GM23338 (cell line): Measurements from ENCODE around the gene CXCR5. TPM values are rescaled to one million over a fixed set of nuclear protein-coding genes. Genes with fewer than 3 reads are reported as not detected.

ENCODE experiments used
- ATAC-seq: fragments of 200-7000 bp; cut with Tn5 transposase; 3 replicates; pipeline ENCODE4 v1.9.1; 2020
- DNase-seq: peaks from one replicate; pipeline ENCODE4 v3.0.0-alpha.2; 2015; ENCODE audit warnings: low spot score
- H2AFZ ChIP-seq: fragments of 200-600 bp; sonication (generic); 2 replicates; pipeline ENCODE4 v1.8.0; 2016; ENCODE audit warnings: antibody characterized with exemption, mild to moderate bottlenecking, moderate library complexity
- H3F3A ChIP-seq: fragments of 200-600 bp; sonication (generic); replicated peaks from 2 replicates; pipeline ENCODE4 v1.8.0; 2017; ENCODE audit warnings: antibody characterized with exemption, mixed run types, low read depth
- H3K27ac ChIP-seq: fragments of 200-600 bp; sonication (generic); 2 replicates; pipeline ENCODE4 v1.6.1; 2016; ENCODE audit warnings: low read depth
- H3K27me3 ChIP-seq: fragments of 200-600 bp; sonication (generic); 2 replicates; pipeline ENCODE4 v1.8.0; 2016; ENCODE audit warnings: mild to moderate bottlenecking, mixed run types, moderate library complexity; ENCODE audit not compliant: insufficient read depth
- H3K36me3 ChIP-seq: fragments of 200-600 bp; sonication (generic); 2 replicates; pipeline ENCODE4 v1.8.0; 2016; ENCODE audit warnings: mild to moderate bottlenecking; ENCODE audit not compliant: insufficient read depth
- H3K4me1 ChIP-seq: fragments of 200-600 bp; sonication (generic); 2 replicates; pipeline ENCODE4 v1.8.0; 2016; ENCODE audit warnings: mild to moderate bottlenecking, moderate library complexity; ENCODE audit not compliant: insufficient read depth
- H3K4me2 ChIP-seq: fragments of 200-600 bp; sonication (generic); 2 replicates; pipeline ENCODE4 v1.7.1; 2017; ENCODE audit warnings: mixed run types
- H3K4me3 ChIP-seq: fragments of 200-600 bp; sonication (generic); 2 replicates; pipeline ENCODE4 v1.6.1; 2016; ENCODE audit warnings: mixed run types
- H3K79me2 ChIP-seq: fragments of 200-600 bp; sonication (generic); replicated peaks from 2 replicates; pipeline ENCODE4 v1.8.0; 2017; ENCODE audit warnings: mild to moderate bottlenecking; ENCODE audit not compliant: insufficient read depth
- H3K9me2 ChIP-seq: fragments of 200-600 bp; sonication (generic); 2 replicates; pipeline ENCODE4 v1.8.0; 2017; ENCODE audit not compliant: insufficient read depth
- H4K20me1 ChIP-seq: fragments of 200-600 bp; sonication (generic); replicated peaks from 2 replicates; pipeline ENCODE4 v1.8.0; 2017; ENCODE audit warnings: mild to moderate bottlenecking; ENCODE audit not compliant: insufficient read depth
- H3K27ac Mint-ChIP-seq: 2 replicates; pipeline ENCODE4 v1.8.0; 2020; ENCODE audit warnings: inconsistent platforms, mild to moderate bottlenecking, moderate library complexity, mixed read lengths
- H3K27me3 Mint-ChIP-seq: 3 replicates; pipeline ENCODE4 v1.8.0; 2022; ENCODE audit warnings: low read depth, mild to moderate bottlenecking, moderate library complexity, mixed read lengths, inconsistent platforms; ENCODE audit not compliant: insufficient read depth, poor library complexity
- H3K36me3 Mint-ChIP-seq: 3 replicates; pipeline ENCODE4 v1.8.0; 2021; ENCODE audit warnings: low read depth, mild to moderate bottlenecking, inconsistent platforms, moderate library complexity, mixed read lengths
- H3K4me1 Mint-ChIP-seq: 3 replicates; pipeline ENCODE4 v1.8.0; 2020; ENCODE audit warnings: mild to moderate bottlenecking, inconsistent platforms, mixed read lengths
- H3K4me3 Mint-ChIP-seq: 3 replicates; pipeline ENCODE4 v1.8.0; 2021; ENCODE audit warnings: moderate library complexity, mild to moderate bottlenecking, inconsistent platforms, mixed read lengths
- H3K9me3 Mint-ChIP-seq: 3 replicates; pipeline ENCODE4 v1.8.0; 2020; ENCODE audit warnings: moderate library complexity, mild to moderate bottlenecking, inconsistent platforms, mixed read lengths
- CREB1 ChIP-seq: fragments of 250-450 bp; sonication (Bioruptor Pico); IDR thresholded peaks from 2 replicates; pipeline ENCODE4 v1.5.0; 2020; ENCODE audit warnings: low read depth, mild to moderate bottlenecking, moderate library complexity
- EZH2 ChIP-seq: fragments of 200-600 bp; sonication (generic); IDR thresholded peaks from one replicate; pipeline ENCODE4 v1.8.0; 2017; ENCODE audit warnings: antibody characterized with exemption, mild to moderate bottlenecking, low read depth; ENCODE audit not compliant: unreplicated experiment
- EZH2phosphoT487 ChIP-seq: fragments of 200-600 bp; sonication (generic); IDR thresholded peaks from one replicate; pipeline ENCODE4 v1.8.1; 2018; ENCODE audit warnings: antibody characterized with exemption; ENCODE audit not compliant: unreplicated experiment
- JUNB ChIP-seq: IDR thresholded peaks from one replicate; pipeline ENCODE4 v1.6.1; 2016; ENCODE audit warnings: antibody characterized with exemption; ENCODE audit not compliant: unreplicated experiment
- NANOG ChIP-seq: IDR thresholded peaks from 2 replicates; pipeline ENCODE4 v1.6.1; 2016; ENCODE audit warnings: antibody characterized with exemption, borderline replicate concordance
- POLR2AphosphoS5 ChIP-seq: IDR thresholded peaks from 2 replicates; pipeline ENCODE4 v1.6.1; 2016; ENCODE audit warnings: antibody characterized with exemption, low read depth
- STAT1 ChIP-seq: IDR thresholded peaks from one replicate; pipeline ENCODE4 v1.6.1; 2016; ENCODE audit warnings: antibody characterized with exemption; ENCODE audit not compliant: unreplicated experiment
- ZNF114 ChIP-seq: fragments of 250-450 bp; sonication (Bioruptor Pico); IDR thresholded peaks from 2 replicates; pipeline ENCODE4 v1.5.0; 2020; ENCODE audit warnings: mild to moderate bottlenecking, moderate library complexity
- ZNF331 ChIP-seq: fragments of 250-450 bp; sonication (Bioruptor Pico); IDR thresholded peaks from 2 replicates; pipeline ENCODE4 v1.5.0; 2020; ENCODE audit warnings: low read depth, mild to moderate bottlenecking, moderate library complexity
- polyA plus RNA-seq: library from polyadenylated mRNA; unstranded; fragments of >200 nt; fragmentation: Nextera tagmentation; extraction: Ambion mirVana; gene quantifications from 2 replicates; pipeline ENCODE4 v1.2.1, GENCODE V29; 2016
- total RNA-seq: library from RNA; depleted of rRNA; stranded (reverse); fragments of >200 nt; shearing (Covaris generic); gene quantifications from 2 replicates; pipeline ENCODE4 v1.2.3, GENCODE V29; 2014
- TF ChIP-seq, protein P1 (sequence below): IDR thresholded peaks from one replicate; pipeline ENCODE4 v1.6.1; 2018; ENCODE audit warnings: antibody characterized with exemption; ENCODE audit not compliant: unreplicated experiment
- TF ChIP-seq, protein P2 (sequence below), 2 experiments: fragments of 200-600 bp in 1 of 2; sonication (generic) in 1 of 2; conservative IDR thresholded peaks; 2 replicates each; pipeline versions ENCODE4 v1.5.1 to v1.6.1; 2016 to 2017; ENCODE audit warnings: antibody characterized with exemption in 2 of 2, low read depth in 2 of 2, mild to moderate bottlenecking in 2 of 2, moderate library complexity in 1 of 2
- TF ChIP-seq, protein P3 (sequence below): fragments of 250-450 bp; sonication (Bioruptor Pico); IDR thresholded peaks from 2 replicates; pipeline ENCODE4 v1.5.0; 2020; ENCODE audit warnings: mild to moderate bottlenecking, moderate library complexity
- TF ChIP-seq, protein P4 (sequence below): IDR thresholded peaks from 2 replicates; pipeline ENCODE4 v1.6.1; 2016; ENCODE audit warnings: antibody characterized with exemption

The CXCR5 gene
- total and polyA plus RNA-seq, 2 experiments from 2014 or later = 0.18 TPM; not detected in 1

DNA sequence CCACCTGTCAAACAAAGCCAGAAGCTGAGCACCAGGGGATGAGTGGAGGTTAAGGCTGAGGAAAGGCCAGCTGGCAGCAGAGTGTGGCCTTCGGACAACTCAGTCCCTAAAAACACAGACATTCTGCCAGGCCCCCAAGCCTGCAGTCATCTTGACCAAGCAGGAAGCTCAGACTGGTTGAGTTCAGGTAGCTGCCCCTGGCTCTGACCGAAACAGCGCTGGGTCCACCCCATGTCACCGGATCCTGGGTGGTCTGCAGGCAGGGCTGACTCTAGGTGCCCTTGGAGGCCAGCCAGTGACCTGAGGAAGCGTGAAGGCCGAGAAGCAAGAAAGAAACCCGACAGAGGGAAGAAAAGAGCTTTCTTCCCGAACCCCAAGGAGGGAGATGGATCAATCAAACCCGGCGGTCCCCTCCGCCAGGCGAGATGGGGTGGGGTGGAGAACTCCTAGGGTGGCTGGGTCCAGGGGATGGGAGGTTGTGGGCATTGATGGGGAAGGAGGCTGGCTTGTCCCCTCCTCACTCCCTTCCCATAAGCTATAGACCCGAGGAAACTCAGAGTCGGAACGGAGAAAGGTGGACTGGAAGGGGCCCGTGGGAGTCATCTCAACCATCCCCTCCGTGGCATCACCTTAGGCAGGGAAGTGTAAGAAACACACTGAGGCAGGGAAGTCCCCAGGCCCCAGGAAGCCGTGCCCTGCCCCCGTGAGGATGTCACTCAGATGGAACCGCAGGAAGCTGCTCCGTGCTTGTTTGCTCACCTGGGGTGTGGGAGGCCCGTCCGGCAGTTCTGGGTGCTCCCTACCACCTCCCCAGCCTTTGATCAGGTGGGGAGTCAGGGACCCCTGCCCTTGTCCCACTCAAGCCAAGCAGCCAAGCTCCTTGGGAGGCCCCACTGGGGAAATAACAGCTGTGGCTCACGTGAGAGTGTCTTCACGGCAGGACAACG, 11.7 kb downstream of the CXCR5 start:
- peak; percentile 37 for DNase-seq
- Histone ChIP-seq H3K9me2 (no peaks in the 10 kb centered on the region), H3K4me1 (peaks cover 28% of the 10 kb centered on the region), H3K79me2 (no peaks in the 10 kb centered on the region), H3K27me3 (no peaks in the 10 kb centered on the region), H2AFZ (no peak overlapping the region), H3K4me2 (peak overlapping the region; percentile 71), H4K20me1 (peaks cover 4% of the 10 kb centered on the region; the same call in 1 of the 2 replicates), H3K27ac (peak overlapping the region; percentile 72), H3F3A (no peaks in the 10 kb centered on the region), H3K36me3 (no peaks in the 10 kb centered on the region), H3K4me3 (peak overlapping the region; percentile 30; the same call in 1 of the 2 replicates)
- Mint-ChIP-seq H3K4me1 (peaks cover 48% of the 10 kb centered on the region), H3K9me3 (no peaks in the 10 kb centered on the region; the same call in 2 of the 3 replicates), H3K4me3 (peak overlapping the region; percentile 5; the same call in 1 of the 3 replicates), H3K27me3 (peaks cover 31% of the 10 kb centered on the region), H3K27ac (peak overlapping the region; percentile 71), H3K36me3 (peaks cover 21% of the 10 kb centered on the region)
- peak; percentile 13 for ATAC-seq
- TF ChIP-seq POLR2AphosphoS5 (no peak), CREB1 (CRISPR knock-in tag) (no peak), JUNB (no peak), EZH2phosphoT487 (no peak), NANOG (no peak), STAT1 (no peak), EZH2 (no peak), ZNF331 (CRISPR knock-in tag) (no peak), ZNF114 (CRISPR knock-in tag) (no peak)
- TF ChIP-seq, protein P1, sequence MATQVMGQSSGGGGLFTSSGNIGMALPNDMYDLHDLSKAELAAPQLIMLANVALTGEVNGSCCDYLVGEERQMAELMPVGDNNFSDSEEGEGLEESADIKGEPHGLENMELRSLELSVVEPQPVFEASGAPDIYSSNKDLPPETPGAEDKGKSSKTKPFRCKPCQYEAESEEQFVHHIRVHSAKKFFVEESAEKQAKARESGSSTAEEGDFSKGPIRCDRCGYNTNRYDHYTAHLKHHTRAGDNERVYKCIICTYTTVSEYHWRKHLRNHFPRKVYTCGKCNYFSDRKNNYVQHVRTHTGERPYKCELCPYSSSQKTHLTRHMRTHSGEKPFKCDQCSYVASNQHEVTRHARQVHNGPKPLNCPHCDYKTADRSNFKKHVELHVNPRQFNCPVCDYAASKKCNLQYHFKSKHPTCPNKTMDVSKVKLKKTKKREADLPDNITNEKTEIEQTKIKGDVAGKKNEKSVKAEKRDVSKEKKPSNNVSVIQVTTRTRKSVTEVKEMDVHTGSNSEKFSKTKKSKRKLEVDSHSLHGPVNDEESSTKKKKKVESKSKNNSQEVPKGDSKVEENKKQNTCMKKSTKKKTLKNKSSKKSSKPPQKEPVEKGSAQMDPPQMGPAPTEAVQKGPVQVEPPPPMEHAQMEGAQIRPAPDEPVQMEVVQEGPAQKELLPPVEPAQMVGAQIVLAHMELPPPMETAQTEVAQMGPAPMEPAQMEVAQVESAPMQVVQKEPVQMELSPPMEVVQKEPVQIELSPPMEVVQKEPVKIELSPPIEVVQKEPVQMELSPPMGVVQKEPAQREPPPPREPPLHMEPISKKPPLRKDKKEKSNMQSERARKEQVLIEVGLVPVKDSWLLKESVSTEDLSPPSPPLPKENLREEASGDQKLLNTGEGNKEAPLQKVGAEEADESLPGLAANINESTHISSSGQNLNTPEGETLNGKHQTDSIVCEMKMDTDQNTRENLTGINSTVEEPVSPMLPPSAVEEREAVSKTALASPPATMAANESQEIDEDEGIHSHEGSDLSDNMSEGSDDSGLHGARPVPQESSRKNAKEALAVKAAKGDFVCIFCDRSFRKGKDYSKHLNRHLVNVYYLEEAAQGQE = no peak
- TF ChIP-seq, protein P2, sequence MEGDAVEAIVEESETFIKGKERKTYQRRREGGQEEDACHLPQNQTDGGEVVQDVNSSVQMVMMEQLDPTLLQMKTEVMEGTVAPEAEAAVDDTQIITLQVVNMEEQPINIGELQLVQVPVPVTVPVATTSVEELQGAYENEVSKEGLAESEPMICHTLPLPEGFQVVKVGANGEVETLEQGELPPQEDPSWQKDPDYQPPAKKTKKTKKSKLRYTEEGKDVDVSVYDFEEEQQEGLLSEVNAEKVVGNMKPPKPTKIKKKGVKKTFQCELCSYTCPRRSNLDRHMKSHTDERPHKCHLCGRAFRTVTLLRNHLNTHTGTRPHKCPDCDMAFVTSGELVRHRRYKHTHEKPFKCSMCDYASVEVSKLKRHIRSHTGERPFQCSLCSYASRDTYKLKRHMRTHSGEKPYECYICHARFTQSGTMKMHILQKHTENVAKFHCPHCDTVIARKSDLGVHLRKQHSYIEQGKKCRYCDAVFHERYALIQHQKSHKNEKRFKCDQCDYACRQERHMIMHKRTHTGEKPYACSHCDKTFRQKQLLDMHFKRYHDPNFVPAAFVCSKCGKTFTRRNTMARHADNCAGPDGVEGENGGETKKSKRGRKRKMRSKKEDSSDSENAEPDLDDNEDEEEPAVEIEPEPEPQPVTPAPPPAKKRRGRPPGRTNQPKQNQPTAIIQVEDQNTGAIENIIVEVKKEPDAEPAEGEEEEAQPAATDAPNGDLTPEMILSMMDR (conservative IDR thresholded peaks at IDR 0.05; ENCODE audit: low read depth in 2 of 2) = no peak
- TF ChIP-seq, protein P3, sequence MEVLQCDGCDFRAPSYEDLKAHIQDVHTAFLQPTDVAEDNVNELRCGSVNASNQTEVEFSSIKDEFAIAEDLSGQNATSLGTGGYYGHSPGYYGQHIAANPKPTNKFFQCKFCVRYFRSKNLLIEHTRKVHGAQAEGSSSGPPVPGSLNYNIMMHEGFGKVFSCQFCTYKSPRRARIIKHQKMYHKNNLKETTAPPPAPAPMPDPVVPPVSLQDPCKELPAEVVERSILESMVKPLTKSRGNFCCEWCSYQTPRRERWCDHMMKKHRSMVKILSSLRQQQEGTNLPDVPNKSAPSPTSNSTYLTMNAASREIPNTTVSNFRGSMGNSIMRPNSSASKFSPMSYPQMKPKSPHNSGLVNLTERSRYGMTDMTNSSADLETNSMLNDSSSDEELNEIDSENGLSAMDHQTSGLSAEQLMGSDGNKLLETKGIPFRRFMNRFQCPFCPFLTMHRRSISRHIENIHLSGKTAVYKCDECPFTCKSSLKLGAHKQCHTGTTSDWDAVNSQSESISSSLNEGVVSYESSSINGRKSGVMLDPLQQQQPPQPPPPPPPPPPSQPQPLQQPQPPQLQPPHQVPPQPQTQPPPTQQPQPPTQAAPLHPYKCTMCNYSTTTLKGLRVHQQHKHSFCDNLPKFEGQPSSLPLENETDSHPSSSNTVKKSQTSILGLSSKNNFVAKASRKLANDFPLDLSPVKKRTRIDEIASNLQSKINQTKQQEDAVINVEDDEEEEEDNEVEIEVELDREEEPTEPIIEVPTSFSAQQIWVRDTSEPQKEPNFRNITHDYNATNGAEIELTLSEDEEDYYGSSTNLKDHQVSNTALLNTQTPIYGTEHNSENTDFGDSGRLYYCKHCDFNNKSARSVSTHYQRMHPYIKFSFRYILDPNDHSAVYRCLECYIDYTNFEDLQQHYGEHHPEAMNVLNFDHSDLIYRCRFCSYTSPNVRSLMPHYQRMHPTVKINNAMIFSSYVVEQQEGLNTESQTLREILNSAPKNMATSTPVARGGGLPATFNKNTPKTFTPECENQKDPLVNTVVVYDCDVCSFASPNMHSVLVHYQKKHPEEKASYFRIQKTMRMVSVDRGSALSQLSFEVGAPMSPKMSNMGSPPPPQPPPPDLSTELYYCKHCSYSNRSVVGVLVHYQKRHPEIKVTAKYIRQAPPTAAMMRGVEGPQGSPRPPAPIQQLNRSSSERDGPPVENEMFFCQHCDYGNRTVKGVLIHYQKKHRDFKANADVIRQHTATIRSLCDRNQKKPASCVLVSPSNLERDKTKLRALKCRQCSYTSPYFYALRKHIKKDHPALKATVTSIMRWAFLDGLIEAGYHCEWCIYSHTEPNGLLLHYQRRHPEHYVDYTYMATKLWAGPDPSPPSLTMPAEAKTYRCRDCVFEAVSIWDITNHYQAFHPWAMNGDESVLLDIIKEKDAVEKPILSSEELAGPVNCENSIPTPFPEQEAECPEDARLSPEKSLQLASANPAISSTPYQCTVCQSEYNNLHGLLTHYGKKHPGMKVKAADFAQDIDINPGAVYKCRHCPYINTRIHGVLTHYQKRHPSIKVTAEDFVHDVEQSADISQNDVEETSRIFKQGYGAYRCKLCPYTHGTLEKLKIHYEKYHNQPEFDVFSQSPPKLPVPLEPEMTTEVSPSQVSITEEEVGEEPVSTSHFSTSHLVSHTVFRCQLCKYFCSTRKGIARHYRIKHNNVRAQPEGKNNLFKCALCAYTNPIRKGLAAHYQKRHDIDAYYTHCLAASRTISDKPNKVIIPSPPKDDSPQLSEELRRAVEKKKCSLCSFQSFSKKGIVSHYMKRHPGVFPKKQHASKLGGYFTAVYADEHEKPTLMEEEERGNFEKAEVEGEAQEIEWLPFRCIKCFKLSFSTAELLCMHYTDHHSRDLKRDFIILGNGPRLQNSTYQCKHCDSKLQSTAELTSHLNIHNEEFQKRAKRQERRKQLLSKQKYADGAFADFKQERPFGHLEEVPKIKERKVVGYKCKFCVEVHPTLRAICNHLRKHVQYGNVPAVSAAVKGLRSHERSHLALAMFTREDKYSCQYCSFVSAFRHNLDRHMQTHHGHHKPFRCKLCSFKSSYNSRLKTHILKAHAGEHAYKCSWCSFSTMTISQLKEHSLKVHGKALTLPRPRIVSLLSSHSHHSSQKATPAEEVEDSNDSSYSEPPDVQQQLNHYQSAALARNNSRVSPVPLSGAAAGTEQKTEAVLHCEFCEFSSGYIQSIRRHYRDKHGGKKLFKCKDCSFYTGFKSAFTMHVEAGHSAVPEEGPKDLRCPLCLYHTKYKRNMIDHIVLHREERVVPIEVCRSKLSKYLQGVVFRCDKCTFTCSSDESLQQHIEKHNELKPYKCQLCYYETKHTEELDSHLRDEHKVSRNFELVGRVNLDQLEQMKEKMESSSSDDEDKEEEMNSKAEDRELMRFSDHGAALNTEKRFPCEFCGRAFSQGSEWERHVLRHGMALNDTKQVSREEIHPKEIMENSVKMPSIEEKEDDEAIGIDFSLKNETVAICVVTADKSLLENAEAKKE (CRISPR knock-in tag) = no peak
- TF ChIP-seq, protein P4, sequence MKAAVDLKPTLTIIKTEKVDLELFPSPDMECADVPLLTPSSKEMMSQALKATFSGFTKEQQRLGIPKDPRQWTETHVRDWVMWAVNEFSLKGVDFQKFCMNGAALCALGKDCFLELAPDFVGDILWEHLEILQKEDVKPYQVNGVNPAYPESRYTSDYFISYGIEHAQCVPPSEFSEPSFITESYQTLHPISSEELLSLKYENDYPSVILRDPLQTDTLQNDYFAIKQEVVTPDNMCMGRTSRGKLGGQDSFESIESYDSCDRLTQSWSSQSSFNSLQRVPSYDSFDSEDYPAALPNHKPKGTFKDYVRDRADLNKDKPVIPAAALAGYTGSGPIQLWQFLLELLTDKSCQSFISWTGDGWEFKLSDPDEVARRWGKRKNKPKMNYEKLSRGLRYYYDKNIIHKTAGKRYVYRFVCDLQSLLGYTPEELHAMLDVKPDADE = no peak
